Transverse colon (tissue), 4 donors: ENCODE measurements around the gene PDE8A.

Experiments
- POLR2A ChIP-seq: fragments of 450-650 bp; IDR thresholded peaks from one replicate; pipeline ENCODE4 v1.6.1; 2016; ENCODE audit warnings: antibody characterized with exemption, mild to moderate bottlenecking, moderate library complexity
- POLR2AphosphoS5 ChIP-seq, 3 donors: sonication (generic); formaldehyde crosslinking; IDR thresholded peaks; one replicate each; pipeline ENCODE4 v1.6.1; 2016; ENCODE audit warnings: antibody characterized with exemption in 3 of 3
- TF ChIP-seq, protein P1 (sequence below), 5 experiments: fragments of 200-600 bp in 3 of 5; fragments of 450-650 bp in 2 of 5; sonication (generic) in 3 of 5; IDR thresholded peaks; 1 replicate in 2 of 5; 2 replicates in 3 of 5; pipeline ENCODE4 v1.5.1; 2016 to 2017; ENCODE audit warnings: antibody characterized with exemption in 5 of 5, inconsistent platforms in 3 of 5, mild to moderate bottlenecking in 2 of 5, moderate library complexity in 1 of 5

GRCh38 chr15:85174521-85174920 is 192.9 kb downstream of the PDE8A start:
- TF ChIP-seq, protein P1, sequence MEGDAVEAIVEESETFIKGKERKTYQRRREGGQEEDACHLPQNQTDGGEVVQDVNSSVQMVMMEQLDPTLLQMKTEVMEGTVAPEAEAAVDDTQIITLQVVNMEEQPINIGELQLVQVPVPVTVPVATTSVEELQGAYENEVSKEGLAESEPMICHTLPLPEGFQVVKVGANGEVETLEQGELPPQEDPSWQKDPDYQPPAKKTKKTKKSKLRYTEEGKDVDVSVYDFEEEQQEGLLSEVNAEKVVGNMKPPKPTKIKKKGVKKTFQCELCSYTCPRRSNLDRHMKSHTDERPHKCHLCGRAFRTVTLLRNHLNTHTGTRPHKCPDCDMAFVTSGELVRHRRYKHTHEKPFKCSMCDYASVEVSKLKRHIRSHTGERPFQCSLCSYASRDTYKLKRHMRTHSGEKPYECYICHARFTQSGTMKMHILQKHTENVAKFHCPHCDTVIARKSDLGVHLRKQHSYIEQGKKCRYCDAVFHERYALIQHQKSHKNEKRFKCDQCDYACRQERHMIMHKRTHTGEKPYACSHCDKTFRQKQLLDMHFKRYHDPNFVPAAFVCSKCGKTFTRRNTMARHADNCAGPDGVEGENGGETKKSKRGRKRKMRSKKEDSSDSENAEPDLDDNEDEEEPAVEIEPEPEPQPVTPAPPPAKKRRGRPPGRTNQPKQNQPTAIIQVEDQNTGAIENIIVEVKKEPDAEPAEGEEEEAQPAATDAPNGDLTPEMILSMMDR (IDR thresholded peaks at IDR 0.05), result no peak
- TF ChIP-seq POLR2A, result no peak
- TF ChIP-seq POLR2AphosphoS5 (IDR thresholded peaks at IDR 0.05), result no peak
